IPS-20b (cell line): Measurements from ENCODE around the gene OR1K1.
"Not testable (repeated sequence)": the region's sequence is repeated elsewhere in the genome, so short reads cannot be mapped to it uniquely, and the experiment has no call there.

ENCODE experiments used
- H3K27ac ChIP-seq: one replicate; pipeline ENCODE4 v1.5.1; 2013; ENCODE audit warnings: low read length
- H3K27me3 ChIP-seq: 2 replicates; pipeline ENCODE4 v1.6.1; 2013; ENCODE audit warnings: mild to moderate bottlenecking, low read length, inconsistent platforms; ENCODE audit not compliant: insufficient read depth
- H3K36me3 ChIP-seq: 2 replicates; pipeline ENCODE4 v1.6.1; 2013; ENCODE audit warnings: low read depth, mild to moderate bottlenecking, inconsistent platforms, low read length, moderate library complexity; ENCODE audit not compliant: insufficient read depth
- H3K4me1 ChIP-seq: 2 replicates; pipeline ENCODE4 v1.6.1; 2013; ENCODE audit warnings: mild to moderate bottlenecking, control low read depth, inconsistent platforms, low read length, moderate library complexity; ENCODE audit not compliant: insufficient read depth
- H3K4me3 ChIP-seq: 2 replicates; pipeline ENCODE4 v1.5.1; 2013; ENCODE audit warnings: mild to moderate bottlenecking, low read length, inconsistent platforms
- H3K9ac ChIP-seq: 2 replicates; pipeline ENCODE4 v1.6.1; 2013; ENCODE audit warnings: low read depth, mild to moderate bottlenecking, inconsistent platforms, low read length, moderate library complexity
- H3K9me3 ChIP-seq: 2 replicates; pipeline ENCODE4 v1.6.1; 2013; ENCODE audit warnings: mild to moderate bottlenecking, low read depth, low read length, inconsistent platforms; ENCODE audit not compliant: insufficient read depth

The OR1K1 gene

GRCh38 chr9:122837266-122837850, 37.4 kb downstream of the OR1K1 start:
- no peak overlapping the region for H3K4me3 ChIP-seq
- H3K9ac ChIP-seq, result no peak overlapping the region

DNA sequence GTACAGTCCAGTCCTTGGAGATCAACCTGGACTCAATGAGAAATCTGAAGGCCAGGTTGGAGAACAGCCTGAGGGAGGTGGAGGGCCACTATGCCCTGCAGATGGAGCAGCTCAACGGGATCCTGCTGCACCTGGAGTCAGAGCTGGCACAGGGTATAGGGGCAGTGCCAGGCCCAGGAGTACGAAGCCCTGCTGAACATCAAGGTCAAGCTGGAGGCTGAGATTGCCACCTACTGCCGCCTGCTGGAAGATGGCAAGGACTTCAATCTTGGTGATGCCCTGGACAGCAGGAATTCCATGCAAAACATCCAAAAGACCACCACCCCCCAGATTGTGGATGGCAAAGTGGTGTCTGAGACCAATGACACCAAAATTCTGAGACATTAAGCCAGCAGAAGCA, 38.5 kb downstream of the OR1K1 start:
- not testable (repeated sequence) for H3K36me3 ChIP-seq, H3K4me1 ChIP-seq, H3K27ac ChIP-seq, H3K4me3 ChIP-seq, H3K9me3 ChIP-seq, H3K9ac ChIP-seq, H3K27me3 ChIP-seq

More at GRCh38 chr9:122837266-122837850, 37.4 kb downstream of the OR1K1 start:
- H3K4me1 ChIP-seq, result no peaks in the 10 kb centered on the region
- H3K36me3 ChIP-seq, result no peaks in the 10 kb centered on the region
- no peaks in the 10 kb centered on the region for H3K9me3 ChIP-seq
- H3K27ac ChIP-seq, result no peak overlapping the region
- no peaks in the 10 kb centered on the region for H3K27me3 ChIP-seq

DNA sequence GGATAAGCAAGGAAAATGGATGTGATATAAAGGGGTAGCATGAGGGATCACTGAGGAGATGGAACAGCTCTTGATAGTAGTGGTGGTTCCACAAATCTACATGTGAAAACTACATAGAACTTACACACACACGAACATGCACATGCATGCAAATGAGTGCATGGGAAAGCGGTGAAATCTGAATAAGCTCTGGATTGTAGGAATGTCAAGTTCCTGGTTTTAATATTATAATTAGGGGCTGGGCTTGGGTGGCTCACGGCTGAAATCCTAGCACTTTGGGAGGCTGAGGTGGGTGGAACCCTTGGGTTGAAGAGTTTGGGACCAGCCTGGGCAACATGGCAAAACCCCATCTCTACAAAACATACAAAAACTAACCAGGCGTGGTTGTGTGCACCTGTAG, 41.6 kb downstream of the OR1K1 start:
- H3K27me3 ChIP-seq, result no peaks in the 10 kb centered on the region
- H3K9ac ChIP-seq, result no peak overlapping the region
- H3K4me3 ChIP-seq, result no peak overlapping the region
- H3K36me3 ChIP-seq, result peaks cover 12% of the 10 kb centered on the region; the same call in 1 of the 2 replicates
- H3K9me3 ChIP-seq, result no peaks in the 10 kb centered on the region
- H3K27ac ChIP-seq, result no peak overlapping the region
- H3K4me1 ChIP-seq, result no peaks in the 10 kb centered on the region

GRCh38 chr9:122844137-122844536, 44.2 kb downstream of the OR1K1 start:
- Histone ChIP-seq H3K9ac (no peak overlapping the region), H3K9me3 (no peaks in the 10 kb centered on the region), H3K27ac (no peak overlapping the region), H3K4me3 (no peak overlapping the region), H3K27me3 (no peaks in the 10 kb centered on the region), H3K36me3 (peaks cover 39% of the 10 kb centered on the region), H3K4me1 (no peaks in the 10 kb centered on the region)

- no peak overlapping the region for H3K27ac ChIP-seq
- H3K4me3 ChIP-seq, result no peak overlapping the region
- no peaks in the 10 kb centered on the region for H3K4me1 ChIP-seq
- H3K9ac ChIP-seq, result no peak overlapping the region
- H3K36me3 ChIP-seq, result peaks cover 48% of the 10 kb centered on the region
- H3K27me3 ChIP-seq, result no peaks in the 10 kb centered on the region
- H3K9me3 ChIP-seq, result no peaks in the 10 kb centered on the region
Observed at GRCh38 chr9:122845116-122845515, 45.2 kb downstream of the OR1K1 start.

DNA sequence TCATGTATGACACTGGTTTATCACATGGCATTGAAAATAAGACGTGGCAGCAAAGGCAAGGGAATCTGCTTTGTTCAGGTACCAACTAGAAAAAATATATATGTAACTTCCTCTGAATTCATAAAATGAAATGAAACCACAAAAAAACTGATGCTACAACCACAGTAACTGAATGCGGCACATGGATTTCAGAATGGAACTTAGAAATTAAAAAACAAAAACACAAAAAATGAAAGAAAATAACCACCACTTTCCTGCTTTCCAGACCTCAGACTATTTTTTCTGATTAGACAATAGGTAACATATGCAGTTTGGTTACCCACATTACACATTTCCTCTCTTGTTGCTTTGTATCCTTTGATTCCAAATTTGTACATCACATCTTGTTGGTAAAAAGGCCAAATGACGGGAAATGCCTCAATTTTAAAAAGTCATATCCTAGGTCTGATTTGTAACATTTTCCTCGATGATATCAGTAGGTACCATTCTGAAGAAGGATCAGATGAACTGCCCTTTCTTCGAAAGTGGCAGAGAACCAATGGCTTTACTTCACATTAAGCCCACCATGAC, 46.5 kb downstream of the OR1K1 start:
- peaks cover 60% of the 10 kb centered on the region for H3K36me3 ChIP-seq
- H3K4me1 ChIP-seq, result no peaks in the 10 kb centered on the region
- H3K9me3 ChIP-seq, result peaks cover 5% of the 10 kb centered on the region; the same call in 1 of the 2 replicates
- H3K9ac ChIP-seq, result no peak overlapping the region
- H3K4me3 ChIP-seq, result no peak overlapping the region
- no peak overlapping the region for H3K27ac ChIP-seq
- H3K27me3 ChIP-seq, result no peaks in the 10 kb centered on the region

GRCh38 chr9:122848256-122848943, 48.5 kb downstream of the OR1K1 start:
- Histone ChIP-seq H3K9me3 (peaks cover 5% of the 10 kb centered on the region; the same call in 1 of the 2 replicates), H3K27ac (no peak overlapping the region), H3K27me3 (no peaks in the 10 kb centered on the region), H3K4me1 (no peaks in the 10 kb centered on the region), H3K4me3 (no peak overlapping the region), H3K36me3 (peaks cover 64% of the 10 kb centered on the region), H3K9ac (no peak overlapping the region)
